Gastroesophageal sphincter (tissue), 3 donors: ENCODE measurements around the gene RMND1.

ENCODE experiments used
- POLR2A ChIP-seq, 2 donors: fragments of 450-650 bp; IDR thresholded peaks; one replicate each; pipeline ENCODE4 v1.6.1; 2017; ENCODE audit warnings: antibody characterized with exemption in 2 of 2, mild to moderate bottlenecking in 2 of 2, moderate library complexity in 1 of 2
- POLR2AphosphoS5 ChIP-seq: sonication (generic); formaldehyde crosslinking; IDR thresholded peaks from one replicate; pipeline ENCODE4 v1.6.1; 2017; ENCODE audit warnings: antibody characterized with exemption
- TF ChIP-seq, protein P1 (sequence below), 4 experiments: fragments of 200-600 bp in 2 of 4; fragments of 450-650 bp in 2 of 4; sonication (generic) in 1 of 4; IDR thresholded peaks; one replicate each; pipeline ENCODE4 v1.5.1; 2017 to 2019; ENCODE audit warnings: antibody characterized with exemption in 4 of 4, mild to moderate bottlenecking in 2 of 4, moderate library complexity in 2 of 4

DNA sequence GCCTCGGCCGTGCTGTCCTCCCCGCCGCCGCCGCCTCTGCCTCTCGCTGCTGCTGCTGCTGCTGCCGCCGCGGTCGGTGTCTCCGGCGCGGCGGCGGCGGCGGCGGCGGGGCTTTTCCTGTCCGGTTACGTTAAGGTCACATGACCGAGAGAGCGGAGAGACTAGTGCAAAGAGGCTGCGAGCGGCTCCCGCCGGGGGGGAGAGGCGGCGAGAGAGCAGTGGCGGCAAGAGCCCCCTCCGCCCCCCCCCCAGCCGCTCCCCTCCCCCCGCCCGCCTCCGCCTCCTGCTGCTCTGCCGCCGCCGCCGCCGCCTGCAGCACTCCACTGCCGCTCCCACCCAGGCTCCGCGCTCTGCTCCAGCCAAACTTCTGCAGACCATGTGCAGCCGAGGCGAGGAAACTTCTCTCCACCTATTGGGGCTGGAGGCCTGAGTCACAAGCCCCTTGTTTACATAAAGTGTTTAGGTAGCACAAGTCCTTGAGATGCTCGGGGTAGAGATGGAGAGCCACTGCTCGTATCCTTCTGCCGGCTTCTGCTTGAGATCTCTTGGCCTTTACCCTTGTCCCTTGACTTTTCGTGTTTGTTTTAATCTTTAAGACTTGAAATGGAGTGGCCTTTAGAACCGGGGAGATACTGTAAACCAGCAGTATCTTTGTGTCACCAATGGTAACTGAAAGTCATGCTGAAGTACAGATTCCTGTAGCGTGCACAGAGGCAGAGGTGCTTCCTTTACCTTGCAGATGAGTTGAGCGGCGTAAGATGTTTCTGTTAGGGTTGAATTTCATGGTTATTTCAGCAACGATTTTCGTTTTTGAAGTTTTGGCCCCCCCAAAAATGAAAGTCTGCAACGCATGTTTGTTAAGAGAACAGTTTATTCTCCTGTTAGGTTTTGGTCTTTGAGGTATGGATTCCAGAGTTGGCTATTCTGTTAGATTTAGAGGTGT, 60.2 kb downstream of the RMND1 start, which contains the start of gene ZBTB2:
- TF ChIP-seq, protein P1, sequence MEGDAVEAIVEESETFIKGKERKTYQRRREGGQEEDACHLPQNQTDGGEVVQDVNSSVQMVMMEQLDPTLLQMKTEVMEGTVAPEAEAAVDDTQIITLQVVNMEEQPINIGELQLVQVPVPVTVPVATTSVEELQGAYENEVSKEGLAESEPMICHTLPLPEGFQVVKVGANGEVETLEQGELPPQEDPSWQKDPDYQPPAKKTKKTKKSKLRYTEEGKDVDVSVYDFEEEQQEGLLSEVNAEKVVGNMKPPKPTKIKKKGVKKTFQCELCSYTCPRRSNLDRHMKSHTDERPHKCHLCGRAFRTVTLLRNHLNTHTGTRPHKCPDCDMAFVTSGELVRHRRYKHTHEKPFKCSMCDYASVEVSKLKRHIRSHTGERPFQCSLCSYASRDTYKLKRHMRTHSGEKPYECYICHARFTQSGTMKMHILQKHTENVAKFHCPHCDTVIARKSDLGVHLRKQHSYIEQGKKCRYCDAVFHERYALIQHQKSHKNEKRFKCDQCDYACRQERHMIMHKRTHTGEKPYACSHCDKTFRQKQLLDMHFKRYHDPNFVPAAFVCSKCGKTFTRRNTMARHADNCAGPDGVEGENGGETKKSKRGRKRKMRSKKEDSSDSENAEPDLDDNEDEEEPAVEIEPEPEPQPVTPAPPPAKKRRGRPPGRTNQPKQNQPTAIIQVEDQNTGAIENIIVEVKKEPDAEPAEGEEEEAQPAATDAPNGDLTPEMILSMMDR (IDR thresholded peaks at IDR 0.05), result no peak
- TF ChIP-seq POLR2A (IDR thresholded peaks at IDR 0.05), result no peak
- TF ChIP-seq POLR2AphosphoS5, result peak; percentile 25
